Measurements from ENCODE around the gene PPDPF. TPM values are rescaled to one million over a fixed set of nuclear protein-coding genes. Genes with fewer than 3 reads are reported as not detected.

Gene PPDPF
- total and polyA plus RNA-seq, 2 donors (not counting 3 experiments of a cell fraction or from before 2014, with no cell fraction given) = 52.2 to 219 TPM

- no TSS peak for BruUV-seq (replicated peaks)
- no peak overlapping the region for H3K4me3 ChIP-seq (replicated peaks in 1 of 3; ENCODE audit: insufficient read depth in 1 of 3, low read depth in 1 of 3, low read length in 3 of 3)
- DNase-seq (ENCODE audit: low read depth, low spot score) (no peak), FAIRE-seq (no peak)
- ChIA-PET POLR2A (no interaction called here), CTCF (interaction anchor here (1.0 to 1.5 kb wide), 3 partner anchors 22 to 431 kb away, joined by 3 to 6 read pairs (median 4); no protein-coding TSS in a partner anchor)
- intact Hi-C loops (cut with micrococcal nuclease) = no loop called here
- no peaks in the 10 kb centered on the region for H4K20me1 ChIP-seq (replicated peaks; ENCODE audit: control insufficient read depth, extremely low read depth, insufficient read depth, low read length)
- H3K27me3 ChIP-seq (ENCODE audit: control insufficient read depth in 2 of 2, insufficient read depth in 2 of 2, low read length in 2 of 2) = no peaks in the 10 kb centered on the region
- dilution Hi-C loops (cut with MboI; ENCODE audit: extremely low pct_ligation_motif_present, low sequenced_read_pairs) = no loop called here
- H3K27ac ChIP-seq (ENCODE audit: insufficient read depth, low read depth, low read length) = no peak overlapping the region
- H3K9me1 ChIP-seq (replicated peaks; ENCODE audit: control insufficient read depth, extremely low read depth, insufficient read depth, low read length) = no peaks in the 10 kb centered on the region
- H3K36me3 ChIP-seq (ENCODE audit: control insufficient read depth in 2 of 2, extremely low read depth in 1 of 2, insufficient read depth in 2 of 2, low read length in 2 of 2) = no peaks in the 10 kb centered on the region
- TF ChIP-seq POLR2AphosphoS5 (IDR thresholded peaks at IDR 0.05; ENCODE audit: insufficient read depth, low read depth, low read length) (no peak), MYC (IDR thresholded peaks at IDR 0.05; ENCODE audit: low read depth, low read length) (no peak), JUN (IDR thresholded peaks at IDR 0.05; ENCODE audit: borderline replicate concordance, insufficient read depth, insufficient read length, low read depth) (no peak), GATA2 (IDR thresholded peaks at IDR 0.05; ENCODE audit: insufficient read depth, insufficient read length, low read depth, low read length) (no peak), EZH2 (IDR thresholded peaks at IDR 0.05; ENCODE audit: borderline replicate concordance, low read depth, low read length, severe bottlenecking) (no peak), POLR2A (IDR thresholded peaks at IDR 0.05; ENCODE audit: low read depth, low read length) (no peak)
- H3K4me2 ChIP-seq (ENCODE audit: insufficient read depth, low read length) = no peak overlapping the region
- no peaks in the 10 kb centered on the region for H3K4me1 ChIP-seq (ENCODE audit: control insufficient read depth, extremely low read depth, insufficient read depth, low read length)
- H2AFZ ChIP-seq (ENCODE audit: low read depth, low read length) = no peak overlapping the region
- H3K79me2 ChIP-seq (ENCODE audit: control insufficient read depth, insufficient read depth, low read length) = no peaks in the 10 kb centered on the region
- H3K9me3 ChIP-seq (replicated peaks; ENCODE audit: control insufficient read depth, insufficient read depth, low read length) = no peaks in the 10 kb centered on the region
- no peak overlapping the region for H3K9ac ChIP-seq (replicated peaks; ENCODE audit: extremely low read depth, insufficient read depth, low read length)
These were observed 22.6 kb downstream of the PPDPF start for GRCh38 chr20:63543131-63543530.

GRCh38 chr20:63543733-63544132 lies 23.2 kb downstream of the PPDPF start:
- no peaks in the 10 kb centered on the region for H4K20me1 ChIP-seq (replicated peaks; ENCODE audit: control insufficient read depth, extremely low read depth, insufficient read depth, low read length)
- no peaks in the 10 kb centered on the region for H3K9me1 ChIP-seq (replicated peaks; ENCODE audit: control insufficient read depth, extremely low read depth, insufficient read depth, low read length)
- no peak for TF ChIP-seq POLR2A (IDR thresholded peaks at IDR 0.05; ENCODE audit: low read depth, low read length)
- no peak for TF ChIP-seq GATA2 (IDR thresholded peaks at IDR 0.05; ENCODE audit: insufficient read depth, insufficient read length, low read depth, low read length)
- TF ChIP-seq CTCF (IDR thresholded peaks at IDR 0.05; ENCODE audit: extremely low read depth in 1 of 2, insufficient read depth in 1 of 2, low read depth in 1 of 2, low read length in 2 of 2) = no peak
- TF ChIP-seq MAX (IDR thresholded peaks at IDR 0.05; ENCODE audit: insufficient read depth, insufficient read length) = no peak
- no peak for TF ChIP-seq EZH2 (IDR thresholded peaks at IDR 0.05; ENCODE audit: borderline replicate concordance, low read depth, low read length, severe bottlenecking)
- no peak for TF ChIP-seq POLR2AphosphoS5 (IDR thresholded peaks at IDR 0.05; ENCODE audit: insufficient read depth, low read depth, low read length)
- no peak for TF ChIP-seq JUN (IDR thresholded peaks at IDR 0.05; ENCODE audit: borderline replicate concordance, insufficient read depth, insufficient read length, low read depth)
- no peak for TF ChIP-seq MYC (IDR thresholded peaks at IDR 0.05; ENCODE audit: low read depth, low read length)
- TF ChIP-seq FOS (IDR thresholded peaks at IDR 0.05; ENCODE audit: borderline replicate concordance, insufficient read depth, low read length) = no peak
- H3K9ac ChIP-seq (replicated peaks; ENCODE audit: extremely low read depth, insufficient read depth, low read length) = no peak overlapping the region
- intact Hi-C loops (cut with micrococcal nuclease) (no loop called here), dilution Hi-C loops (cut with MboI; ENCODE audit: extremely low pct_ligation_motif_present, low sequenced_read_pairs) (no loop called here)
- no peaks in the 10 kb centered on the region for H3K36me3 ChIP-seq (ENCODE audit: control insufficient read depth in 2 of 2, extremely low read depth in 1 of 2, insufficient read depth in 2 of 2, low read length in 2 of 2)
- H3K4me3 ChIP-seq (replicated peaks in 1 of 3; ENCODE audit: insufficient read depth in 1 of 3, low read depth in 1 of 3, low read length in 3 of 3) = no peak overlapping the region
- H3K27ac ChIP-seq (ENCODE audit: insufficient read depth, low read depth, low read length) = no peak overlapping the region
- no peaks in the 10 kb centered on the region for H3K79me2 ChIP-seq (ENCODE audit: control insufficient read depth, insufficient read depth, low read length)
- no peaks in the 10 kb centered on the region for H3K4me1 ChIP-seq (ENCODE audit: control insufficient read depth, extremely low read depth, insufficient read depth, low read length)
- ChIA-PET POLR2A (no interaction called here), CTCF (interaction anchor here (1.0 to 1.5 kb wide), 3 partner anchors 23 to 430 kb away, joined by 3 to 6 read pairs (median 4); no protein-coding TSS in a partner anchor)
- no peak for DNase-seq (ENCODE audit: low read depth, low spot score)
- FAIRE-seq = no peak
- H3K27me3 ChIP-seq (ENCODE audit: control insufficient read depth in 2 of 2, insufficient read depth in 2 of 2, low read length in 2 of 2) = no peaks in the 10 kb centered on the region
- H3K9me3 ChIP-seq (replicated peaks; ENCODE audit: control insufficient read depth, insufficient read depth, low read length) = no peaks in the 10 kb centered on the region
- no TSS peak for BruUV-seq (replicated peaks)
- H2AFZ ChIP-seq (ENCODE audit: low read depth, low read length) = no peak overlapping the region
- H3K4me2 ChIP-seq (ENCODE audit: insufficient read depth, low read length) = no peak overlapping the region
